Fibroblast of mammary gland (primary cell): ENCODE results near the gene KRTAP5-4.
A peak's percentile ranks its signal among the peaks of the same experiment; 100 is the strongest.
"Not testable (repeated sequence)": the region's sequence is repeated elsewhere in the genome, so short reads cannot be mapped to it uniquely, and the experiment has no call there.

Experiments
- DNase-seq: peaks from one replicate; pipeline ENCODE4 v3.0.0-alpha.2; 2010; ENCODE audit warnings: low read depth
- H3K4me3 ChIP-seq: 2 replicates; pipeline ENCODE4 v1.5.1; 2011; ENCODE audit warnings: low read depth, mild to moderate bottlenecking, low read length, moderate library complexity; ENCODE audit not compliant: control insufficient read depth
- CTCF ChIP-seq: conservative IDR thresholded peaks from 2 replicates; pipeline ENCODE4 v1.5.1; 2011; ENCODE audit warnings: low read depth, low read length, inconsistent platforms; ENCODE audit not compliant: control insufficient read depth, insufficient read depth

The KRTAP5-4 gene

GRCh38 chr11:1595994-1596575 lies 25.9 kb downstream of the KRTAP5-4 start:
- H3K4me3 ChIP-seq, DNase-seq: not testable (repeated sequence)
- peak; percentile 9 for TF ChIP-seq CTCF

GRCh38 chr11:1592628-1593027 lies 29.3 kb downstream of the KRTAP5-4 start:
- no peak for TF ChIP-seq CTCF
- no peak for DNase-seq
- H3K4me3 ChIP-seq, result no peak overlapping the region

GRCh38 chr11:1589996-1590395 lies 31.9 kb downstream of the KRTAP5-4 start:
- no peak overlapping the region for H3K4me3 ChIP-seq
- no peak for DNase-seq
- TF ChIP-seq CTCF, result no peak

- DNase-seq, result not testable (repeated sequence)
Measured at GRCh38 chr11:1589191-1589963, 32.6 kb downstream of the KRTAP5-4 start.

GRCh38 chr11:1586699-1587098 lies 35.2 kb downstream of the KRTAP5-4 start:
- no peak for TF ChIP-seq CTCF
- DNase-seq, result no peak
- H3K4me3 ChIP-seq, result no peak overlapping the region

More at GRCh38 chr11:1589191-1589963, 32.6 kb downstream of the KRTAP5-4 start:
- H3K4me3 ChIP-seq, result not testable (repeated sequence)

- not testable (repeated sequence) for DNase-seq, H3K4me3 ChIP-seq
Measured at GRCh38 chr11:1584661-1585370, 37.1 kb downstream of the KRTAP5-4 start, which contains the start of gene KRTAP5-1. Gene KRTAP5-1 (minus strand): TSS chr11:1585283. CDS start chr11:1585249, 34 bp downstream.

GRCh38 chr11:1582909-1583308 lies 39.0 kb downstream of the KRTAP5-4 start:
- not testable (repeated sequence) for DNase-seq, H3K4me3 ChIP-seq

GRCh38 chr11:1581976-1582375 lies 40.0 kb downstream of the KRTAP5-4 start:
- no peak for DNase-seq

More at GRCh38 chr11:1581976-1582375, 40.0 kb downstream of the KRTAP5-4 start:
- no peak for TF ChIP-seq CTCF
- H3K4me3 ChIP-seq, result no peak overlapping the region
